Heart left ventricle (tissue), 16 donors: ENCODE results near the gene C2orf80. TPM values are rescaled to one million over a fixed set of nuclear protein-coding genes. Genes with fewer than 3 reads are reported as not detected.

Experiments used
- ATAC-seq, 4 donors: fragments of 200-7000 bp; cut with Tn5 transposase; one replicate each; pipeline ENCODE4 v1.9.1; 2020 to 2022; ENCODE audit warnings: moderate library complexity in 4 of 4, mild to moderate bottlenecking in 3 of 4, moderate number of reproducible peaks in 1 of 4
- DNase-seq, 5 donors: peaks; one replicate each; pipeline ENCODE4 v3.0.0-alpha.2; 2020
- H3K27ac ChIP-seq, 12 donors: fragments of 200-600 bp; sonication (generic) in 4 of 12; one replicate each; pipeline versions ENCODE4 v1.5.0 to v1.8.0; 2016 to 2022; ENCODE audit warnings: mild to moderate bottlenecking in 2 of 12
- H3K27me3 ChIP-seq, 9 donors: fragments of 200-600 bp; sonication (generic) in 2 of 9; one replicate each; pipeline versions ENCODE4 v1.5.1 to v1.8.0; 2016 to 2022; ENCODE audit warnings: mild to moderate bottlenecking in 3 of 9
- H3K36me3 ChIP-seq, 9 donors: fragments of 200-600 bp; sonication (generic) in 2 of 9; one replicate each; pipeline versions ENCODE4 v1.5.0 to v1.8.0; 2018 to 2022; ENCODE audit warnings: mild to moderate bottlenecking in 2 of 9
- H3K4me1 ChIP-seq, 12 donors: fragments of 200-600 bp; sonication (generic) in 4 of 12; one replicate each; pipeline versions ENCODE4 v1.5.0 to v1.8.0; 2016 to 2022; ENCODE audit warnings: mild to moderate bottlenecking in 3 of 12
- H3K4me3 ChIP-seq, 12 donors: fragments of 200-600 bp; sonication (generic) in 4 of 12; one replicate each; pipeline versions ENCODE4 v1.5.0 to v1.8.0; 2017 to 2022; ENCODE audit warnings: mild to moderate bottlenecking in 9 of 12, moderate library complexity in 4 of 12
- H3K9me3 ChIP-seq, 12 donors: fragments of 200-600 bp; sonication (generic) in 4 of 12; one replicate each; pipeline versions ENCODE4 v1.5.0 to v1.8.0; 2016 to 2022; ENCODE audit warnings: mild to moderate bottlenecking in 1 of 12
- POLR2A ChIP-seq, 2 donors: fragments of 450-650 bp; IDR thresholded peaks; one replicate each; pipeline ENCODE4 v1.6.1; 2017; ENCODE audit warnings: antibody characterized with exemption in 2 of 2, mild to moderate bottlenecking in 2 of 2, moderate library complexity in 2 of 2
- WGBS, 4 donors: extraction: QIAGEN DNeasy Blood & Tissue Kit in 2 of 4; methylation state at CpG; one replicate each; pipeline versions ENCODE4 v1.1.5 to v1.1.7; 2013 to 2018; 5-methylcytosine and 5-hydroxymethylcytosine counted together
- intact Hi-C, 10 donors: fragments of 100-400 bp; cut with DNase I; formaldehyde crosslinking; loops; one replicate each; pipeline versions ENCODE4 v1.11.1 to v1.14.2; 2022
- polyA plus RNA-seq, 2 donors: library from polyadenylated mRNA; stranded (reverse); fragments of 200-250 nt; gene quantifications; one replicate each; pipeline ENCODE4 v1.2.3, GENCODE V29; 2013
- total RNA-seq, 9 donors: library from RNA; depleted of rRNA in 2 of 9; stranded (reverse); fragments of >200 nt in 2 of 9; fragmentation: NEBNext Ultra II Directional in 3 of 9; extraction: Animal tissue kit (Norgen Biotek cat#: 25700) in 3 of 9; gene quantifications; one replicate each; pipeline versions ENCODE4 v1.1.0 to v1.2.4, GENCODE V29; 2016 to 2023
- TF ChIP-seq, protein P1 (sequence below), 12 donors: fragments of 200-600 bp; sonication (generic) in 4 of 12; IDR thresholded peaks; one replicate each; pipeline versions ENCODE4 v1.5.0 to v1.8.0; 2018 to 2022; ENCODE audit warnings: antibody characterized with exemption in 12 of 12, mild to moderate bottlenecking in 5 of 12
- donor health status: ischemic (EF 13 %, LVEDD 7.1; RV severe dilation, severe dysfunction).
- donor health status: healthy with polysubstance abuse.
- donor health status: DM: no; HTN: yes; CAD: no.
- donor health status: DM: no; HTN: no; CAD: no.
- donor health status: ischemic (EF 25% LVEDD 6.9; RV normal size, moderate dysfunction).
- donor health status: ischemic (EF 25% LVEDD 5.7; RV mildly dilated, moderate dysfunction).
- donor health status: healthy.
- donor health status: DM: yes; HTN: yes; CAD: no.
- donor health status: ischemic (EF 35%, LVEDD 5.7; RV mildly dilated, moderate dysfunction).
- donor health status: nonischemic (EF 11% LVEDD 7.7; RV severe dilation, severe dysfunction).
- donor health status: DM: yes; HTN: yes; CAD: no.
- donor health status: PGD.
- donor health status: ischemic (EF 29% LVEDD 5.4; RV normal size, mild dysfunction).
- donor health status: nonischemic (EF 23%, LVEDD 6.1; RV moderate dilation, normal function).

C2orf80 gene
- total and polyA plus RNA-seq, 11 donors = not detected

DNA sequence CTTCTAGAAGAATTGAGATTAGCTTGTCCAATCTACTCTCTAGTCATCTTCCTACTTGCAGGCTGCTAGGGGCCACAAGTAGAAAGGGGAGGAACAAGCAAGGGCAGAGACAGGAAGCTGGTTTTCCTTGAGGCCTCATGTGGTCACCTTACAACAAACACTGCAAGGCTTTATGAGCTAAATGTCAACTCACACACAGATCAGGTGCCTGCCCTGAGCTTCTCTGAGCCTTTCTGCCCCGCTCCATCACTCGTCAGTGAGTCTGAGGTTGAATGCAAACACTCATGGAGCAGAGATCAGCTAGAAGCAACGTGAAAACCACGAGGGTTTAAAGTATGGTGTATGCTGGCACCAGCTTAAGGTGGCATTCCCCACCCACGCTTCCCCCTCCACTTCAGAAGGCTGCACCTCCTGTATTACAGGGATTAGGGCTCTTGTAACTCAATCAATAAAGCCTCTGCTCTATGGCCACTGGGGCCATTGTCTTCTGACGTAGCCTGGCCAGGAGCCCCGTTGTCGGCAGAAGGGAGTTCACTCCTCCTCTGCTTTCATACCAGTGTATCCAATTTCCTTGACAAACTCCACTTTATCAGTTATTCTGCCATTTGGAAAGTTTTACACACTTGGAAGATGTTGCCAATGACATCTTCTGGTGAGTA is 54.8 kb downstream of the C2orf80 start:
- 46 to 56% (median 49%) methylated on average over 7 to 8 of the region's 8 CpGs for WGBS, 4 donors
- no peak overlapping the region for H3K27ac ChIP-seq
- H3K4me1 ChIP-seq = no peaks in the 10 kb centered on the region
- ATAC-seq = no peak
- H3K4me3 ChIP-seq = no peak overlapping the region
- no peaks in the 10 kb centered on the region for H3K27me3 ChIP-seq
- TF ChIP-seq, protein P1, sequence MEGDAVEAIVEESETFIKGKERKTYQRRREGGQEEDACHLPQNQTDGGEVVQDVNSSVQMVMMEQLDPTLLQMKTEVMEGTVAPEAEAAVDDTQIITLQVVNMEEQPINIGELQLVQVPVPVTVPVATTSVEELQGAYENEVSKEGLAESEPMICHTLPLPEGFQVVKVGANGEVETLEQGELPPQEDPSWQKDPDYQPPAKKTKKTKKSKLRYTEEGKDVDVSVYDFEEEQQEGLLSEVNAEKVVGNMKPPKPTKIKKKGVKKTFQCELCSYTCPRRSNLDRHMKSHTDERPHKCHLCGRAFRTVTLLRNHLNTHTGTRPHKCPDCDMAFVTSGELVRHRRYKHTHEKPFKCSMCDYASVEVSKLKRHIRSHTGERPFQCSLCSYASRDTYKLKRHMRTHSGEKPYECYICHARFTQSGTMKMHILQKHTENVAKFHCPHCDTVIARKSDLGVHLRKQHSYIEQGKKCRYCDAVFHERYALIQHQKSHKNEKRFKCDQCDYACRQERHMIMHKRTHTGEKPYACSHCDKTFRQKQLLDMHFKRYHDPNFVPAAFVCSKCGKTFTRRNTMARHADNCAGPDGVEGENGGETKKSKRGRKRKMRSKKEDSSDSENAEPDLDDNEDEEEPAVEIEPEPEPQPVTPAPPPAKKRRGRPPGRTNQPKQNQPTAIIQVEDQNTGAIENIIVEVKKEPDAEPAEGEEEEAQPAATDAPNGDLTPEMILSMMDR (IDR thresholded peaks at IDR 0.05) = no peak
- TF ChIP-seq POLR2A (IDR thresholded peaks at IDR 0.05) = no peak
- H3K36me3 ChIP-seq = no peaks in the 10 kb centered on the region
- intact Hi-C loops = no loop called here
- no peaks in the 10 kb centered on the region for H3K9me3 ChIP-seq
- no peak for DNase-seq

DNA sequence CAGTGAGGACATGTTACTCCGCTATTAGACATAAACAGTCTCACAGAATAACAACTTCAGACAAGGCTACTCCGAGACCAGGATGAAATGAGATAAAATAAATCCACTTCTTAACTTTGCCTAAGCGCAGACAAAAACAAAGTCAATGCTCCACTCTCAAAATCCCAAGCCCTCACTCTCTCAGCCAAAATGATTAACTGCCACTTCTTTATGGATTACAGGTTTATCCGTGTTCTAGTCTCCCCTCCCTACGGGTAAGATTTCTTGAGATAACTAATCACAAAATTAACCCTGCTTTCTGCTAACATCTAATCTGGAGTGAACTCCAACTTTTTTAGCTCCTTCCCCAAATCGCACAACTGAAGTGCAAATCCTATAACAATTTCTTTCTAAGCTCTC is 59.1 kb downstream of the C2orf80 start:
- no peak for TF ChIP-seq POLR2A (IDR thresholded peaks at IDR 0.05)
- TF ChIP-seq, protein P1 (IDR thresholded peaks at IDR 0.05) = no peak
- intact Hi-C loops = no loop called here
- Histone ChIP-seq H3K27ac (no peak overlapping the region), H3K36me3 (no peaks in the 10 kb centered on the region), H3K9me3 (peaks cover 0 to 4% (median 0%) of the 10 kb centered on the region in 12 donors), H3K4me3 (no peak overlapping the region), H3K27me3 (peaks cover 0 to 17% (median 0%) of the 10 kb centered on the region in 9 donors), H3K4me1 (no peaks in the 10 kb centered on the region)
- no peak for DNase-seq
- 75 to 86% (median 83%) methylated on average over 6 of the region's 6 CpGs for WGBS, 4 donors
- ATAC-seq = no peak

DNA sequence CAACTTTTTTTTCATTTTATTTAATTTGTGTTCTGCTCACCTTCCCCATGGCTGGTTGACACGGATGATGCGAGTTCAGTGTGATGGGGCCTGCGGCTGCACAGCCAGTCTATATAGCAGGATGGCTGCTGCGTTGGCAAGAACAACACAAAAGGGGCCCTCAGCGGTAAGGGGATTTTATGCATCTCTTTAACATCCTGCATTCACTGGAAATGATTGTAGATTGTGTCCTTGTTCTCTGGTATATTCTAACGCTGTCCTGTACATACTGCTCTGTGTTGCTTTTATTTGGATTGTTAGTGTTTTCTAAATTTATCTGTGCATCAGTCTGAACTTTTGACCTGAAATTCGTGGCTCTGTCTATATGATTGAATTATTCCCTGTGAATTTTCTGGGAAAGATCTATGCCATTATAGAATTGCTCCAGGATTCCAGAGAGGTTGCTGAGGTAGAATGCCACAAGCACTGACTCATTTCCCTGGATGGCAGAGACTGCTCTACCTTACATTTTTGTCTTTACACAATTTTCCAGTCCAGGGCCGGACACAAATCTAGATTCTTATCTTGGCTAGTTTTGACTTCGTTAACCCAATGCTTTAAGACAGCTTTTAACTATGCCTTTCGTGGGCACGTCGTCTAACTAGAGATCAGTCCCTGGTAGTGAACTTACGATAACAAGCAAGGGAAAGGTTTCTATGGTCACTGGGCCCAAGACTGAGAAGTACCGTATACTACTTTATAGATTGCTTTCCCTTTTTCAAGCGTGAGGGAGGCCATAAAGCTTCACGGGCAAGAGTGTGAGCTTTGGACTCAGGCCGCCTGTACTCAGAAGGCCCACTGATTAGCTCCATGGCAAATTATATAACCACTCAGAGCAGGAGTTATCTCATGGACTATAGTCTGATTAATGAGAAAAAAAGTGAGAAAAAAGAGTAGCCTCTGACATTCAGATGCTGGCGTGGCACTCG is 59.8 kb downstream of the C2orf80 start, which contains the start of gene CRYGC:
TSS of gene CRYGC (minus strand) at position 85 of the 968 bp plus-strand sequence. CDS start at position 49, 36 bp downstream.
- Histone ChIP-seq H3K4me3 (no peak within 1 kb of the TSS), H3K9me3 (peaks cover 0 to 4% (median 0%) of the 10 kb centered on the region in 12 donors), H3K36me3 (no peaks in the 10 kb centered on the region), H3K4me1 (peaks cover 0 to under 1% (median 0%) of the 10 kb centered on the region in 12 donors), H3K27ac (no peak within 1 kb of the TSS), H3K27me3 (peaks cover 0 to 22% (median 4%) of the 10 kb centered on the region in 9 donors)
- DNase-seq (no peak), ATAC-seq (no peak)
- intact Hi-C loops = no loop called here
- TF ChIP-seq, protein P1 (IDR thresholded peaks at IDR 0.05) = no peak
- TF ChIP-seq POLR2A (IDR thresholded peaks at IDR 0.05) = no peak
- 74 to 79% (median 77%) methylated on average over 19 of the region's 19 CpGs for WGBS, 4 donors

DNA sequence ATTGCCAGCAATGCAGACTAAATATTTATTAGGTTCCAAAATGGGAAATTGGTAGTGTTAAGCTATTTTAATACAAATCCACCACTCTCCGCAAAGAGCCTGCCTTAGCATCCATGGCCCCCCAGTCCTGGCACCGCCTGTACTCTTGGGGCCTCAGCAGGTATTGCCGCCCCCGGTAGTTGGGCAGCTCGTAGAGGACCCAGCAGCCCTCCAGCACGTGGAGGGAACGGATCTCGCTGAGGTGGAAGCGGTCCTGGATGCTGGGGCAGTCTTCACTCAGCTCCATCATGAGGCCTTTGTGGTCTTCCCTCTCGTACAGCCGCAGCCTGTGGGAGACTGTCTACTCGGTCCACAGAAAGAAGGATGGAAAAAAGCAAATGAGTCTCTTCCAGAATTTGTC is 61.7 kb downstream of the C2orf80 start:
- Histone ChIP-seq H3K36me3 (no peaks in the 10 kb centered on the region), H3K4me1 (peaks cover 0 to 13% (median 0%) of the 10 kb centered on the region in 12 donors), H3K27me3 (peaks cover 0 to 41% (median 19%) of the 10 kb centered on the region in 9 donors), H3K4me3 (no peak overlapping the region), H3K27ac (no peak overlapping the region), H3K9me3 (peaks cover 0 to 4% (median 0%) of the 10 kb centered on the region in 12 donors)
- intact Hi-C loops = no loop called here
- 85 to 94% (median 92%) methylated on average over 12 of the region's 12 CpGs for WGBS, 4 donors
- TF ChIP-seq, protein P1 (IDR thresholded peaks at IDR 0.05) = no peak
- TF ChIP-seq POLR2A (IDR thresholded peaks at IDR 0.05) = no peak
- DNase-seq (no peak), ATAC-seq (no peak)
